Measurements from ENCODE around the gene KLHL33.
A peak's percentile ranks its signal among the peaks of the same experiment; 100 is the strongest.

KLHL33 gene, protein sequence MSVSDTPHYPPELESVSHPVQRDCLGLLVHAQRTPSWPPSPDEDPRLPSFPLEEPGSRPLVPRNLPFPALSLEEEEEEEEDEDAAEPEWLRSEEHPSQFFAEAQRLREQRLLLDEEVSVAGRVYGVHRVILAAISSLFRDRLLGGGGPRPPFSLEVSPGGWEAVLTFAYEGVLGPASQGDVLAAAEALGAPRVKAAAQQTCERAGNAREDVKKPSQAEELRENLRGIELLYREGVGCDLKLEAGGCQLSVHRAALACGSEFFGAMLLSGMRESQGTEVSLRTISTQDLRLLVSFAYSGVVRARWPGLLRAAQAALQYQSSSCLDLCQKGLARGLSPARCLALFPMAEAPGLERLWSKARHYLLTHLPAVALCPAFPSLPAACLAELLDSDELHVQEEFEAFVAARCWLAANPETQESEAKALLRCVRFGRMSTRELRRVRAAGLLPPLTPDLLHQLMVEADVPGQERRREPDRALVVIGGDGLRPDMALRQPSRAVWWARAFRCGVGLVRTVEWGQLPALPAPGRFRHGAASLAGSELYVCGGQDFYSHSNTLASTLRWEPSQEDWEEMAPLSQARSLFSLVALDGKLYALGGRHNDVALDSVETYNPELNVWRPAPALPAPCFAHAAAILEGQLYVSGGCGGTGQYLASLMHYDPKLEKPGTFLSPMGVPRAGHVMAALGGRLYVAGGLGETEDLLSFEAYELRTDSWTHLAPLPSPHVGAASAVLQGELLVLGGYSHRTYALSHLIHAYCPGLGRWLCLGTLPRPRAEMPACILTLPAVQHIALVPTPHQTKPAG

DNA sequence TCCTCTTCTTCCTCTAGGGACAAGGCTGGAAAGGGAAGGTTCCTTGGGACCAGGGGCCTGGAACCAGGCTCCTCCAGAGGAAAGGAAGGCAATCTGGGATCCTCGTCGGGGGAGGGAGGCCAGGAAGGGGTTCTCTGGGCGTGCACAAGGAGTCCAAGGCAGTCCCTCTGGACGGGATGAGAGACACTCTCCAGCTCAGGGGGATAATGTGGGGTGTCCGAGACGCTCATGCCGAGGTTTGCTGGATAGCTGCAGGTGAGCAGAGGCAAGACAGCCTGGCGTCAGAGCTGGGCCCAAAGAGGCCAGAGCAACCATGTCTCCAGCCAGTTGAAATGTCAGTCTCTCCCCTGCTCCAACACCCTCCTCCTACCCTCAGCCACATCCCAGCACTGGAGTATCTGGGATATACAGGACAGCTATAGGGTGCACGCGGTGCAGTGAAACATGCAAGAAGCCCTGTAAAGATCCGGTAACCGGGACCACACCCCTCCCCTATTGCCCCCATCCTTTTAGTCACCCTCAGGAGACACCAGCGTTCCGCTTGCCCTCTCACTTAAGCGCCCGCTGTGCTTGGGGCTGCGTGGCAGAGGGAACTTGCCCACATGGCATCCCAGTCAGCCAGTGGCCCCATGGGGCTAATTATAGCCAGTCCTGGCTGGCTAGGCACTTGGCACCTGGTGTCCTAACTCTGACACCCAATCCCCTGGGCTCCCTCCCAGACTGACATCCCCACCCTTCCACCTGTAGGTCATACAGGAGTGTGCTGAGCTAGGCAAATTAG lies at the start of gene KLHL33:
Gene KLHL33, minus strand, starts transcription at position 585 of the 781 bp plus-strand sequence. Its CDS starts 355 bp downstream, at position 230.
- peaks cover 0 to 10% of the 10 kb centered on the region in 2 donors for H3K9me3 Mint-ChIP-seq
- peaks cover 2 to 11% of the 10 kb centered on the region in 2 donors for H3K36me3 Mint-ChIP-seq
- ATAC-seq (replicated peaks): no peak
- H3K27me3 Mint-ChIP-seq: no peaks in the 10 kb centered on the region
- peak within 1 kb of the TSS; percentile 57 for H3K27ac Mint-ChIP-seq
- H3K4me1 Mint-ChIP-seq: peaks cover 38 to 57% of the 10 kb centered on the region in 2 donors
- no peak for DNase-seq
- peak within 1 kb of the TSS in 1 of 2 donors; percentile 6 for H3K4me3 Mint-ChIP-seq

DNA sequence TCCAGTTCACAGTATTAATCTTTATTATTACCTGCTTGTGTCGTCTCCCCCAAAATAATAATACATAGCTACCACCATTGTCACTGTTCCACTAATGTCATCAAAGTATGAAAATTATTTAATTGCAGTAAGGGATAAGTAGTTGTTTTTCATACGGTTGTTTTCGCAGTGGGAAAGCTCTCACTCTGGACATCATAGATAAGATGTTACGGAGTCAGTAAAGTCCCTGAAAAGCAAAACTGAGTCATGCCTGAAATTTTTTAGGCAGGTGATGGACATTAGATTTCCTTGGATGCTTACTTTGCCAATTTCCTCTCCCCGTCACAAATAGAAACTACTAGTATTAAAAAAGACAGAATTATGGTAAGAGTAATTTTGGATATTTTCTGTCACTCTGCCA lies 46.4 kb upstream of the KLHL33 start:
- ATAC-seq (replicated peaks): no peak
- peaks cover 19 to 22% of the 10 kb centered on the region in 2 donors for H3K36me3 Mint-ChIP-seq
- no peaks in the 10 kb centered on the region for H3K27me3 Mint-ChIP-seq
- H3K4me1 Mint-ChIP-seq: peaks cover 10 to 13% of the 10 kb centered on the region in 2 donors
- no peak for DNase-seq
- H3K27ac Mint-ChIP-seq: no peak overlapping the region
- H3K9me3 Mint-ChIP-seq: no peaks in the 10 kb centered on the region
- no peak overlapping the region for H3K4me3 Mint-ChIP-seq

DNA sequence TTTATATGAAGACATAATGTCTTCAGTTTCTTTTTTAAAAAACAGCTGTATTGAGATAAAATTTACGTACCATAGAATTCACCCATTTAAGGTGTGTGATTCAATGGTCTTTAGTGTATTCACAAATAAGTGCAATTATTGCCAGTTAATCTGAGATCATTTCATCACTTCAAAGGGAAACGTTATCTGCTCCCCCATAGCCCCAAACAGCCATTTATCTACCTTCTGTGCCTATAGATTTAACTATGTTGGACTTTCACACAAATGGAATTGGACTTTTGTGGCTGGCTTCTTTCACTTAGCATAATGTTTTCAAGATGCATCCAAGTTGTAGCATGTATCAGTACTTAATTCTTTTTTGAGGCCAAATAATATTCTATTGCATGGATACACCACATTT lies 42.9 kb upstream of the KLHL33 start:
- Mint-ChIP-seq H3K27me3 (no peaks in the 10 kb centered on the region), H3K36me3 (peaks cover 47 to 52% of the 10 kb centered on the region in 2 donors), H3K4me1 (peaks cover 28 to 39% of the 10 kb centered on the region in 2 donors), H3K4me3 (no peak overlapping the region), H3K9me3 (peaks cover 1 to 3% of the 10 kb centered on the region in 2 donors), H3K27ac (no peak overlapping the region)
- DNase-seq (no peak), ATAC-seq (replicated peaks) (no peak)

DNA sequence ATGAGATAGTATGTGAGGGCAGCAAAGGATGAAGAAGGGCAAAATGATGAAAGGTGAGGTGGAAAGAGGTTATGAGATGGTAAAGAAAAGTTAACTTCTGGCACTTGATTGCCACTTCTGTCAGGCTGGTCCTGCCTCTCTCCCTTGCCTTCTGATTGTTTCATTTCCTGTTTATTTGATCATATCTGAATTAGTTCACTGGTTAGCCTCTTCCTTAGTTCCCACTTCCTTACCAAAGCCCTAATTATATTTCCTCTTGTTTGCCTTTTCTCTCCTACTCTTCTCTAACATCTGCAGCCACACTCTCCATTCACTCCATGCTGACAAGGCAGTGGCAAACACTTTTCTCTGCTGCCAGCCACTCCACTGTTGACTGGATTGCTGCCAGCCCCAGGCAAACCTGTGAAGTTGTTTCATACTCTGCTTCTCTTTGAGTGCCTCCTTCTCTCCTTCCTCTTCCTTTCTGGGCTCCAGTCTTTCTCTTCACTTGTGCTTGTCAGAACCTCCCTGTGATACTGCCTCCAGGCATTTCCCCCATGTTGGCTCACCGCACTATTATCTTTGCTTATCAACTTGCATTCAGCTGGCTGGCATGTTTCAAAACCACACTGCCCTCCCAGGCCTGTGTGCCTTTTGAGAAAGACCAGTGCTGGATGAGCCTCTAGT lies 41.4 kb upstream of the KLHL33 start:
- ATAC-seq (replicated peaks): peak; percentile 78 to 85
- peaks cover 55 to 60% of the 10 kb centered on the region in 2 donors for H3K36me3 Mint-ChIP-seq
- no peaks in the 10 kb centered on the region for H3K27me3 Mint-ChIP-seq
- H3K4me1 Mint-ChIP-seq: peaks cover 36 to 50% of the 10 kb centered on the region in 2 donors
- DNase-seq: no peak
- peaks cover 1 to 3% of the 10 kb centered on the region in 2 donors for H3K9me3 Mint-ChIP-seq
- peak overlapping the region; percentile 48 for H3K27ac Mint-ChIP-seq
- H3K4me3 Mint-ChIP-seq: peak overlapping the region; percentile 0 to 1

DNA sequence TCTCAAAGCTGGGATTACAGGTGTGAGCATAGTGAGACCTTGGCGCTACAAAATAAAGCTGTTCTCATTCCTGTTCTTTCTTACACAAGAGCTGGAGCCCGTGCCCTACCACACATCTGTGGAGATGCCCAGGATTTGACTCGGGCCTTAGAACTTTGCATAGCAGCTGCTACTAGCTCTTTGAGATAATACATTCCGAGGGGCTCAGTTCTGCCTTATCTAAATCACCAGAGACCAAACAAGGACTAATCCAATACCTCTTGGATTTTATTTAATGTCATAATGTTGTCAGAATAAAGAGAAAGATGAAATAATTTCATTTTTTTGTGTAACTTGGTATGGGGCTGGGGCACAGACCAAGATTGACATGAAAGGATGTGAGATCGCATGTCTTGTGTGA lies 40.8 kb upstream of the KLHL33 start:
- ATAC-seq (replicated peaks) (no peak), DNase-seq (no peak)
- Mint-ChIP-seq H3K4me1 (peaks cover 41 to 56% of the 10 kb centered on the region in 2 donors), H3K9me3 (peaks cover 1 to 3% of the 10 kb centered on the region in 2 donors), H3K36me3 (peaks cover 58 to 65% of the 10 kb centered on the region in 2 donors), H3K4me3 (no peak overlapping the region), H3K27me3 (no peaks in the 10 kb centered on the region), H3K27ac (peak overlapping the region; percentile 48)

DNA sequence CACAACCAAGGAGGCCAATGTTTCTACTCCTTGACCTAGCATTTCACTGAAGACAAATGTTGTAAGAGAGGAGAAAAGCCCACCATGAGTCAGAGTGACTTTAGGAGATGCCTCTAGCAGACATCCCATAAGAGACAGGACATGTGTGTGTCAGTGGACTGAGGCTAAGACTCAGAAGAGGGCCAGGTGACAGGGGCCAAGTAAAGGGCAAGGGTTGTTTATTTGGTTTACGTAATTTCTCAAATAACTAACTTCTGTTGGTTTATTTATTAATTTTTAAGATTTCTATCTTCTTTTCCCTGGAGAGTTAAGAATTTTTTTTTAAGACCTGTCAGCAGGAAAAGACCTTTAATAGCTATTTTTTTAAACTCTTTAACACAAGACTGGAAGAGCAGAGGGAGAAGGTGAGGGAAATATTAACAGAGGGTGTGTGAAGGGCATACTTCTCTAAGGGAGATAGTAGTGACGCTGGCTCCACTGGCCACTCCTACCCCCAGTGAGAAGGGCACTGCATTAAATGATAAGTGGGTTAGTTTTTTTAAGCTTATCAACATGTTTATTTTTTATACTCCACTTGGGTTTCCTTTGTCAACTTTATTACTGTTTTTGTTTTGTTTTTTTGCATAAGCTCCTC lies 36.7 kb upstream of the KLHL33 start:
- Mint-ChIP-seq H3K9me3 (peaks cover 1 to 3% of the 10 kb centered on the region in 2 donors), H3K4me1 (peaks cover 55 to 73% of the 10 kb centered on the region in 2 donors), H3K4me3 (peak overlapping the region in 1 of 2 donors; percentile 35), H3K27me3 (no peaks in the 10 kb centered on the region), H3K36me3 (peaks cover 54 to 72% of the 10 kb centered on the region in 2 donors), H3K27ac (peak overlapping the region; percentile 88)
- no peak for ATAC-seq (replicated peaks)
- DNase-seq: no peak

DNA sequence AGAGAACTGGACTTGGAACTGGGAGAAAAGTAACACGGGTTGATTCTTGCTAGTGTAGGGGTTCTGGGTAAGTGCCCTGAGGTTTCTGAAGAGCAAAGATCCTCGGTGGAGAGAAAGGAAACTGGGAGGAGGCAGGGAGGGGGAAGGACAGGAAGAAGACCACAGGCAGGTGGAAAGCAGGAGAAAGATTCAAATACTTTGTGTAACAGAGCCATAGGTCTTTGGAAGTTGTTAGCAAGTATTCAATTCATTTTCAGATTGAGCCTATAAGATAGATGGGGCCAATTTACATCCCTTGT lies 34.6 kb upstream of the KLHL33 start:
- H3K36me3 Mint-ChIP-seq: peaks cover 37 to 52% of the 10 kb centered on the region in 2 donors
- peak overlapping the region; percentile 100 for H3K27ac Mint-ChIP-seq
- peaks cover 41 to 52% of the 10 kb centered on the region in 2 donors for H3K4me1 Mint-ChIP-seq
- peaks cover 1 to 3% of the 10 kb centered on the region in 2 donors for H3K9me3 Mint-ChIP-seq
- H3K4me3 Mint-ChIP-seq: peak overlapping the region; percentile 97 to 99
- ATAC-seq (replicated peaks) (no peak), DNase-seq (no peak)
- H3K27me3 Mint-ChIP-seq: no peaks in the 10 kb centered on the region

DNA sequence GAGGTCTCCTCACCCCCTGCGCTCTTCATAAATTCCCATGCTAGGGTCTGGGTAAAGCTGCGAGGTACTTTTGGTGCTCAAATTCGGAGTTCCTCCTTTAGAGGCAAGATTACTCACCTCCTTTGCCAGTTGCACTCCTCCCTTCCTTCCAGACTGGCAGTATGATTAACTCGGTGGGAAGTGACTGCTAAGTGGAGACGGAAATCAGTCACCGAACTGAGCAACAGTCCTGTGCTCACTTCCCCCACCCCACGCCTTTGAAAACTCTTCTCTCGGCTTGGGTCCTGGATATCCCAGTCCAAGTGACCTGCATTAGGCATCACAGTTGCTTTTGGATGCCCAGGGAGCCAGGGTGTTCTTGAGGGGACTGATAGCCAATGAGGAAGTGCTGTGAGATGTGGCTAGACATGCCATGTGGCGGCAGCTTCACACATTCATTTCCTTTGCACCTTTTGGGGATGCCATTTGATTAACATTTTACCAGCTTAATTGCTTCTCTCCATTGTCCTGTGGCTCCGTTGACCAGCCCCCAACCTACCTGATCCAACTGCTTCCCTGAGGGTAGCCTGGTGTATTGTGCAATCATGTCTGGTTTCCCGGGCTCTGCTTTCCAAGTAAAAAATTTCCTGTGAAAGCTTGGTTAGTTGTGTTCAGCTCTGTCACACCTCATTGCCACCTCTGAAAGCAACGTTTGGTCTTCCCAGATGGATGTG lies 34.1 kb upstream of the KLHL33 start:
- H3K9me3 Mint-ChIP-seq: peaks cover 1 to 2% of the 10 kb centered on the region in 2 donors
- DNase-seq (peak; percentile 66), ATAC-seq (replicated peaks) (peak; percentile 72 to 73)
- H3K36me3 Mint-ChIP-seq: peaks cover 32 to 47% of the 10 kb centered on the region in 2 donors
- no peaks in the 10 kb centered on the region for H3K27me3 Mint-ChIP-seq
- peak overlapping the region; percentile 97 to 99 for H3K4me3 Mint-ChIP-seq
- peaks cover 38 to 49% of the 10 kb centered on the region in 2 donors for H3K4me1 Mint-ChIP-seq
- peak overlapping the region; percentile 100 for H3K27ac Mint-ChIP-seq

DNA sequence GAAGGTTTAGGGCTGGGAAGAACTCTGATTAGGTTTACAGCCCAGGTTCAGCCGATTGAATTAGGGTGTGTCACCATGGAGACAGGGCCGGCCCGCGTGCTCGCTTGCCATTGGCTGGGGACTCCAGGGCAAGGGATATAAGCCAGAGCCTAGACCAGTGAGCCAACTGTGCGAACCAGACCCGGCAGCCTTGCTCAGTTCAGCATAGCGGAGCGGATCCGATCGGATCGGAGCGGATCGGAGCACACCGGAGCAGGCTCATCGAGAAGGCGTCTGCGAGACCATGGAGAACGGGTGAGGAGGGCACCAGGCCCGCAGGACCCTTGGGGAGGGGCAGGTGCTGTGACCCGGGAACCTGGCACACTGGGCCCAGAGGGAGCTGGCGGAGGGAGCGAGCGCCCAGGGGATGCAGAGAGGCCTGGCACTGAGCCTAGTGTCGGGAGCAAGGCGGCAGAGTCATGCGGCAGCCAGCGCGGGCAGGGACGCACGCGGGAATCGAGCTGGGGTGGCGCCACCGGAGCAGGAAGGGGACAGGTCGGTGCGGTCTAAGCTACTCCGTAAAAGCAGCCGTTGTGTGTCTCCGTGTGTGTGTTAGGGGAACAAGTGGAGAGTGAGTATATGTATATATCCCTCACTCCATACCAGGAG lies 33.4 kb upstream of the KLHL33 start, which contains the start of gene PNP:
Gene PNP, plus strand, starts transcription at position 165 of the 648 bp plus-strand sequence. Its CDS starts 119 bp downstream, at position 284.
- Mint-ChIP-seq H3K27me3 (no peaks in the 10 kb centered on the region), H3K36me3 (peaks cover 25 to 40% of the 10 kb centered on the region in 2 donors), H3K9me3 (no peaks in the 10 kb centered on the region), H3K4me1 (peaks cover 38 to 49% of the 10 kb centered on the region in 2 donors), H3K4me3 (peak within 1 kb of the TSS; percentile 97 to 99), H3K27ac (peak within 1 kb of the TSS; percentile 100)
- DNase-seq (peak; percentile 85), ATAC-seq (replicated peaks) (peak; percentile 94)

DNA sequence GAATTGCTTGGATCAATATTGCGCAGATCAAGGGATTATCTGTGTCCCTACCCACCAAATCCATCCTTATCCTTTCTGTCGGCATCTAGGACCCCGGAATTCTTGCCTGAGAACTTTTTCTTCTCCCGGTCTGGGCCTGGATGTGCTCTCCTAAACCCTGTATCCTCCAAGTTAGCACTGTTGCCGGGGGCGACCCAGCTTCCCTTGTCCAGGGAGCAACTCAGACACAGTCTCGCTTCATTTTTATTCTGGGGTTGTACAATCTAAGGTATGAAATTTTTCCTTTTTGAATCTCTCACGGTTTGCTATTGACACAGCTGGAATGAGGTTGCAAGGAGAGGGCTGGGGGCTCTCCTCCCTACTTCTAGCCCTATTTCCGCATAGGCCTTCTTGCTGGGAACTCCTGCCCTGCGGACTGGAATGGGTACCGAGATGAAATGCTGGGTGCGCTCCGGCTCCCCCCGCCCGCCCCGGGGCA lies 32.8 kb upstream of the KLHL33 start:
- peak overlapping the region; percentile 97 to 99 for H3K4me3 Mint-ChIP-seq

DNA sequence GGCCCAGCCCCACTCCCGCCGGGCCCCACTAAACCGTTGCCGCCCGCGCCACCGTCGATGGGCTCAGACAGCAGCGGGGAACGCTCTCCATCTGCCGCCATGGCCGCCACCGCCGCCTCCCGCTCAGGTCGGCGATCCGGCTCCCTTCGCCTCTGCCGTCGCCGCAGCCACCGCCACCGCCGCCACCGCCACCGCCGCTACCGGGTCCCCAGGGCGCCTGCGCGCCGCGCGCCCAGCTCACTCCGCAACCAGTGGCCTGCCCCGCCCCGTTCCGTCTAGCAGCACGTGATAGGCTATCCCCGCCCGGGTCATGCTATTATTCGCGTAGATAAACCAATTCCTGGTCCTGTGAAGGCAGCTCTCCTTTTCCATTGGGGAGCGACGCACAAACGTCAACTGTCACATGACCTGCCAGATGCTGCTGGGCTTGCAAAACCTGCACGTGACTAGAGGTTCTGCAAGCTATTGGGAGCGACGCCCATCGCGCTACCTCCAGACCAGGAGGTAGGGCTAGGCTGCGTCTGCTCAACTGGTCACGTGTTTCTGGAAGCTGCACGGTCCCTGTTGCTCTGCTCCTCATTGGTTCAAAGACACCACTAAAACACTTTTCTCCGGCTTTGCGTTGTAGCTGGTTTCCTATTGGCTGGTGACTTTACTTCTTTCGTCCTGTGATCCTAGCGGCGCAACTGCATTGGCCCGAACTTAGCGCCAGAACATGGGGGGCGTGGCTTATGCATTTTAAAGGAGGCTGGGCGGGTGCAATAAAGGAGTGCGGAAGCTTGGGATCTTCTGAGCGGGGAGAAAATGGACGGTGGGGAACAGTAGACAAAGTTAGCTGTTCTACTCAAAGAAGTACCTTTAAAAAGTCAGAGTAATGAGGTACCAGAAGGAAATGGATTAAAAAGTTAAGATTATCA lies 25.5 kb upstream of the KLHL33 start, which contains the start of gene PIP4P1:
Gene PIP4P1, minus strand, starts transcription at position 210 of the 917 bp plus-strand sequence. Its CDS starts 109 bp downstream, at position 101.
- DNase-seq: peak; percentile 98
- peak within 1 kb of the TSS; percentile 93 to 100 for H3K4me3 Mint-ChIP-seq
- peak; percentile 88 to 90 for ATAC-seq (replicated peaks)
- no peaks in the 10 kb centered on the region for H3K27me3 Mint-ChIP-seq
- H3K4me1 Mint-ChIP-seq: peaks cover 31 to 40% of the 10 kb centered on the region in 2 donors
- peak within 1 kb of the TSS; percentile 99 for H3K27ac Mint-ChIP-seq
- H3K36me3 Mint-ChIP-seq: peaks cover 32 to 33% of the 10 kb centered on the region in 2 donors
- peaks cover 3 to 5% of the 10 kb centered on the region in 2 donors for H3K9me3 Mint-ChIP-seq

More for the DNA sequence above, 32.8 kb upstream of the KLHL33 start:
- H3K27ac Mint-ChIP-seq: peak overlapping the region; percentile 100
- no peak for ATAC-seq (replicated peaks)
- no peaks in the 10 kb centered on the region for H3K27me3 Mint-ChIP-seq
- H3K36me3 Mint-ChIP-seq: peaks cover 20 to 35% of the 10 kb centered on the region in 2 donors
- no peaks in the 10 kb centered on the region for H3K9me3 Mint-ChIP-seq
- no peak for DNase-seq
- peaks cover 34 to 49% of the 10 kb centered on the region in 2 donors for H3K4me1 Mint-ChIP-seq

All from stimulated activated naive B cell treated with anti-CD40 and anti-IgM and Interleukin-4, amounts not matched to agents 10 μg/mL and 1 μg/mL and 100 μg/mL, for 72 hours (primary cell).